ENCODE results near the gene NRG3.

The NRG3 gene

GRCh38 chr10:82472406-82473335 lies 597.7 kb downstream of the NRG3 start:
- no peak overlapping the region for H3K9ac ChIP-seq (ENCODE audit: low read length)
- no peaks in the 10 kb centered on the region for H3K4me1 ChIP-seq (ENCODE audit: control insufficient read depth, insufficient read depth, low read length)
- H3K9me3 ChIP-seq (ENCODE audit: control insufficient read depth, low read length) = no peaks in the 10 kb centered on the region
- H3K27me3 ChIP-seq (ENCODE audit: control insufficient read depth, insufficient read depth, low read length) = no peaks in the 10 kb centered on the region
- no peaks in the 10 kb centered on the region for H3K36me3 ChIP-seq (ENCODE audit: control insufficient read depth, insufficient read depth, low read length)
- H3K4me3 ChIP-seq (ENCODE audit: low read length) = no peak overlapping the region

GRCh38 chr10:82477776-82478175 lies 602.8 kb downstream of the NRG3 start:
- no peaks in the 10 kb centered on the region for H3K9me3 ChIP-seq (ENCODE audit: control insufficient read depth, low read length)
- H3K36me3 ChIP-seq (ENCODE audit: control insufficient read depth, insufficient read depth, low read length) = no peaks in the 10 kb centered on the region
- H3K9ac ChIP-seq (ENCODE audit: low read length) = no peak overlapping the region

GRCh38 chr10:82492647-82493046 lies 617.7 kb downstream of the NRG3 start:
- Histone ChIP-seq H3K4me3 (ENCODE audit: low read length) (no peak overlapping the region), H3K36me3 (ENCODE audit: control insufficient read depth, insufficient read depth, low read length) (no peaks in the 10 kb centered on the region), H3K9ac (ENCODE audit: low read length) (no peak overlapping the region), H3K27me3 (ENCODE audit: control insufficient read depth, insufficient read depth, low read length) (no peaks in the 10 kb centered on the region), H3K4me1 (ENCODE audit: control insufficient read depth, insufficient read depth, low read length) (no peaks in the 10 kb centered on the region), H3K9me3 (ENCODE audit: control insufficient read depth, low read length) (no peaks in the 10 kb centered on the region)

More at GRCh38 chr10:82477776-82478175, 602.8 kb downstream of the NRG3 start:
- Histone ChIP-seq H3K4me3 (ENCODE audit: low read length) (no peak overlapping the region), H3K4me1 (ENCODE audit: control insufficient read depth, insufficient read depth, low read length) (no peaks in the 10 kb centered on the region), H3K27me3 (ENCODE audit: control insufficient read depth, insufficient read depth, low read length) (no peaks in the 10 kb centered on the region)

GRCh38 chr10:82496114-82496513 lies 621.1 kb downstream of the NRG3 start:
- Histone ChIP-seq H3K9ac (ENCODE audit: low read length) (no peak overlapping the region), H3K36me3 (ENCODE audit: control insufficient read depth, insufficient read depth, low read length) (no peaks in the 10 kb centered on the region), H3K27me3 (ENCODE audit: control insufficient read depth, insufficient read depth, low read length) (no peaks in the 10 kb centered on the region), H3K9me3 (ENCODE audit: control insufficient read depth, low read length) (no peaks in the 10 kb centered on the region), H3K4me3 (ENCODE audit: low read length) (no peak overlapping the region), H3K4me1 (ENCODE audit: control insufficient read depth, insufficient read depth, low read length) (no peaks in the 10 kb centered on the region)

GRCh38 chr10:82497439-82497838 lies 622.4 kb downstream of the NRG3 start:
- H3K36me3 ChIP-seq (ENCODE audit: control insufficient read depth, insufficient read depth, low read length) = no peaks in the 10 kb centered on the region
- H3K9ac ChIP-seq (ENCODE audit: low read length) = no peak overlapping the region
- no peaks in the 10 kb centered on the region for H3K27me3 ChIP-seq (ENCODE audit: control insufficient read depth, insufficient read depth, low read length)
- no peak overlapping the region for H3K4me3 ChIP-seq (ENCODE audit: low read length)
- H3K4me1 ChIP-seq (ENCODE audit: control insufficient read depth, insufficient read depth, low read length) = no peaks in the 10 kb centered on the region
- no peaks in the 10 kb centered on the region for H3K9me3 ChIP-seq (ENCODE audit: control insufficient read depth, low read length)

- Histone ChIP-seq H3K36me3 (ENCODE audit: control insufficient read depth, insufficient read depth, low read length) (no peaks in the 10 kb centered on the region), H3K9me3 (ENCODE audit: control insufficient read depth, low read length) (no peaks in the 10 kb centered on the region), H3K4me3 (ENCODE audit: low read length) (no peak overlapping the region), H3K9ac (ENCODE audit: low read length) (no peak overlapping the region), H3K27me3 (ENCODE audit: control insufficient read depth, insufficient read depth, low read length) (no peaks in the 10 kb centered on the region), H3K4me1 (ENCODE audit: control insufficient read depth, insufficient read depth, low read length) (no peaks in the 10 kb centered on the region)
These were observed 624.0 kb downstream of the NRG3 start for GRCh38 chr10:82498976-82499375.

GRCh38 chr10:82505009-82505408 lies 630.0 kb downstream of the NRG3 start:
- Histone ChIP-seq H3K9ac (ENCODE audit: low read length) (no peak overlapping the region), H3K4me1 (ENCODE audit: control insufficient read depth, insufficient read depth, low read length) (no peaks in the 10 kb centered on the region), H3K36me3 (ENCODE audit: control insufficient read depth, insufficient read depth, low read length) (no peaks in the 10 kb centered on the region), H3K27me3 (ENCODE audit: control insufficient read depth, insufficient read depth, low read length) (no peaks in the 10 kb centered on the region), H3K9me3 (ENCODE audit: control insufficient read depth, low read length) (no peaks in the 10 kb centered on the region), H3K4me3 (ENCODE audit: low read length) (no peak overlapping the region)

- H3K9me3 ChIP-seq (ENCODE audit: control insufficient read depth, low read length) = no peaks in the 10 kb centered on the region
- no peaks in the 10 kb centered on the region for H3K4me1 ChIP-seq (ENCODE audit: control insufficient read depth, insufficient read depth, low read length)
- H3K27me3 ChIP-seq (ENCODE audit: control insufficient read depth, insufficient read depth, low read length) = no peaks in the 10 kb centered on the region
- no peak overlapping the region for H3K9ac ChIP-seq (ENCODE audit: low read length)
- H3K4me3 ChIP-seq (ENCODE audit: low read length) = no peak overlapping the region
- H3K36me3 ChIP-seq (ENCODE audit: control insufficient read depth, insufficient read depth, low read length) = no peaks in the 10 kb centered on the region
These were observed 631.8 kb downstream of the NRG3 start for GRCh38 chr10:82506680-82507376.

GRCh38 chr10:82515256-82515655 lies 640.3 kb downstream of the NRG3 start:
- no peaks in the 10 kb centered on the region for H3K36me3 ChIP-seq (ENCODE audit: control insufficient read depth, insufficient read depth, low read length)
- no peak overlapping the region for H3K9ac ChIP-seq (ENCODE audit: low read length)
- H3K4me3 ChIP-seq (ENCODE audit: low read length) = no peak overlapping the region
- no peaks in the 10 kb centered on the region for H3K4me1 ChIP-seq (ENCODE audit: control insufficient read depth, insufficient read depth, low read length)
- H3K27me3 ChIP-seq (ENCODE audit: control insufficient read depth, insufficient read depth, low read length) = no peaks in the 10 kb centered on the region
- H3K9me3 ChIP-seq (ENCODE audit: control insufficient read depth, low read length) = no peaks in the 10 kb centered on the region

GRCh38 chr10:82529062-82529461 lies 654.1 kb downstream of the NRG3 start:
- no peaks in the 10 kb centered on the region for H3K9me3 ChIP-seq (ENCODE audit: control insufficient read depth, low read length)
- H3K9ac ChIP-seq (ENCODE audit: low read length) = no peak overlapping the region
- no peaks in the 10 kb centered on the region for H3K36me3 ChIP-seq (ENCODE audit: control insufficient read depth, insufficient read depth, low read length)
- H3K4me1 ChIP-seq (ENCODE audit: control insufficient read depth, insufficient read depth, low read length) = no peaks in the 10 kb centered on the region
- H3K4me3 ChIP-seq (ENCODE audit: low read length) = no peak overlapping the region
- no peaks in the 10 kb centered on the region for H3K27me3 ChIP-seq (ENCODE audit: control insufficient read depth, insufficient read depth, low read length)

GRCh38 chr10:82535457-82535856 lies 660.5 kb downstream of the NRG3 start:
- H3K9me3 ChIP-seq (ENCODE audit: control insufficient read depth, low read length) = no peaks in the 10 kb centered on the region
- no peaks in the 10 kb centered on the region for H3K4me1 ChIP-seq (ENCODE audit: control insufficient read depth, insufficient read depth, low read length)
- no peaks in the 10 kb centered on the region for H3K27me3 ChIP-seq (ENCODE audit: control insufficient read depth, insufficient read depth, low read length)
- H3K36me3 ChIP-seq (ENCODE audit: control insufficient read depth, insufficient read depth, low read length) = no peaks in the 10 kb centered on the region
- H3K9ac ChIP-seq (ENCODE audit: low read length) = no peak overlapping the region
- no peak overlapping the region for H3K4me3 ChIP-seq (ENCODE audit: low read length)

GRCh38 chr10:82536668-82537067 lies 661.7 kb downstream of the NRG3 start:
- no peaks in the 10 kb centered on the region for H3K4me1 ChIP-seq (ENCODE audit: control insufficient read depth, insufficient read depth, low read length)
- H3K4me3 ChIP-seq (ENCODE audit: low read length) = no peak overlapping the region
- H3K27me3 ChIP-seq (ENCODE audit: control insufficient read depth, insufficient read depth, low read length) = no peaks in the 10 kb centered on the region
- no peaks in the 10 kb centered on the region for H3K36me3 ChIP-seq (ENCODE audit: control insufficient read depth, insufficient read depth, low read length)
- H3K9me3 ChIP-seq (ENCODE audit: control insufficient read depth, low read length) = no peaks in the 10 kb centered on the region
- H3K9ac ChIP-seq (ENCODE audit: low read length) = no peak overlapping the region
